Measurements from ENCODE around the gene JAK1. TPM values are rescaled to one million over a fixed set of nuclear protein-coding genes. Genes with fewer than 3 reads are reported as not detected.

JAK1 gene
- total RNA-seq, 2 donors from 2014 or later: 73.2 to 101 TPM

DNA sequence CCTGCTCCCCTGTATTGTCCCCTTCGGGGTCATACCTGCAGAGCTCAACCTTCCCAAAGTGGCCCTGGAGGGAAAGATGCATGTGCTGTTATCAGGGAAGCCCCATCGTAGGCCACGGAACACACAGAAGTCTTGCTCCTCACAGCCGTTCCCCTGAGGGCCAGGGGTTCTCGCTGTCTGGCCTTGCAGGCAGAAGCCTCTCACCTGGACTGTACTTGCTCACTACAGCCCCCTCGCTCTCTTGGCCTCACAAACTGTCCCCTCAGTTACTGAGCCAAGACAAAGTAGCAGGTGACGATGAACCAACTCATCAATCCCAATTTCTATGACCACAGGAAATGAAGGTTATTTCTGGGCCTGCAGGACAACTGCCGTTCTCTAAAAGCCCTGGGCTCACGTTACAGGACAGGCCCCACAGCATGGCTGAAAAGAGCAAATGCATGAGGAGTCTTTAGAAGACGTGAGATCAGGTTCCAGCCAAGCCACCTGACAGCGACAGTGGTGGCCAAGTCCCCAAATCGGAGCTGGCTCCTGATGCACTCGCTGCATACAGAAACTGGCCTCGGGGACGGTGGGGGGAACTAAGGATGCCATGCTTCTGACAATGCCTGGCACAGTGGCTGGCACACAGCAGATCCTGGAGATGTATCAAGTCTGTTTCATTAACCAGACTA lies 126.5 kb downstream of the JAK1 start:
- H3K27ac ChIP-seq: no peak overlapping the region

GRCh38 chr1:64839261-64839660 lies 127.1 kb downstream of the JAK1 start:
- TF ChIP-seq, protein P1, sequence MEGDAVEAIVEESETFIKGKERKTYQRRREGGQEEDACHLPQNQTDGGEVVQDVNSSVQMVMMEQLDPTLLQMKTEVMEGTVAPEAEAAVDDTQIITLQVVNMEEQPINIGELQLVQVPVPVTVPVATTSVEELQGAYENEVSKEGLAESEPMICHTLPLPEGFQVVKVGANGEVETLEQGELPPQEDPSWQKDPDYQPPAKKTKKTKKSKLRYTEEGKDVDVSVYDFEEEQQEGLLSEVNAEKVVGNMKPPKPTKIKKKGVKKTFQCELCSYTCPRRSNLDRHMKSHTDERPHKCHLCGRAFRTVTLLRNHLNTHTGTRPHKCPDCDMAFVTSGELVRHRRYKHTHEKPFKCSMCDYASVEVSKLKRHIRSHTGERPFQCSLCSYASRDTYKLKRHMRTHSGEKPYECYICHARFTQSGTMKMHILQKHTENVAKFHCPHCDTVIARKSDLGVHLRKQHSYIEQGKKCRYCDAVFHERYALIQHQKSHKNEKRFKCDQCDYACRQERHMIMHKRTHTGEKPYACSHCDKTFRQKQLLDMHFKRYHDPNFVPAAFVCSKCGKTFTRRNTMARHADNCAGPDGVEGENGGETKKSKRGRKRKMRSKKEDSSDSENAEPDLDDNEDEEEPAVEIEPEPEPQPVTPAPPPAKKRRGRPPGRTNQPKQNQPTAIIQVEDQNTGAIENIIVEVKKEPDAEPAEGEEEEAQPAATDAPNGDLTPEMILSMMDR (IDR thresholded peaks at IDR 0.05): no peak
- H3K27ac ChIP-seq: no peak overlapping the region
- no peaks in the 10 kb centered on the region for H3K4me1 ChIP-seq
- H3K36me3 ChIP-seq: peaks cover 5% of the 10 kb centered on the region
- H3K27me3 ChIP-seq: no peaks in the 10 kb centered on the region
- no peak overlapping the region for H3K9ac ChIP-seq (ENCODE audit: low read depth in 2 of 2, low read length in 2 of 2)
- H3K4me3 ChIP-seq: no peak overlapping the region
- intact Hi-C loops (cut with DNase I): no loop called here
- H3K9me3 ChIP-seq: no peaks in the 10 kb centered on the region
- DNase-seq: no peak

More for the DNA sequence above, 126.5 kb downstream of the JAK1 start:
- no peak for DNase-seq
- no peak overlapping the region for H3K4me3 ChIP-seq
- no peaks in the 10 kb centered on the region for H3K4me1 ChIP-seq
- no peaks in the 10 kb centered on the region for H3K9me3 ChIP-seq
- peaks cover 5% of the 10 kb centered on the region for H3K36me3 ChIP-seq
- intact Hi-C loops (cut with DNase I): no loop called here
- H3K9ac ChIP-seq (ENCODE audit: low read depth in 2 of 2, low read length in 2 of 2): no peak overlapping the region
- H3K27me3 ChIP-seq: no peaks in the 10 kb centered on the region
- TF ChIP-seq, protein P1 (IDR thresholded peaks at IDR 0.05): no peak

DNA sequence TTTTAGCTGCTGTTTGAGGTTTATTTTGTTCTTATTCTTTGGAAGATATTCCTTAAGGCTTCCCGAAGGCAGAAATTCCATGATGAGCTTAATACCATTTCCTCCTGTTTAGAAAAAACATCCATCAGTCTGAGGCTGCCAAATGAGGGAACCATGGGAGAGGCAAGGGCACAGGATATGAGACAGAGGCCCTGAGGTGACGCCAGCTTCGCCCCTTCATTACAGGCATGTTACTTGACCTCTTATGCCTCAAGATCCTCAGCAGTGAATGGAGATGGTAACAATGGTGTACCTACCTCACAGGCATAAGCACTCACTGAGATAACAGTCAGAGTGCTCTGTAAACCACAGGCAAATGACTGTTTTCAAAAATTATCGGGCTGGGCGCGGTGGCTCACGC lies 127.9 kb downstream of the JAK1 start:
- Histone ChIP-seq H3K9ac (ENCODE audit: low read depth in 2 of 2, low read length in 2 of 2) (no peak overlapping the region), H3K9me3 (no peaks in the 10 kb centered on the region), H3K36me3 (peaks cover 5% of the 10 kb centered on the region), H3K27ac (no peak overlapping the region), H3K4me1 (no peaks in the 10 kb centered on the region), H3K4me3 (no peak overlapping the region), H3K27me3 (no peaks in the 10 kb centered on the region)
- no peak for DNase-seq
- intact Hi-C loops (cut with DNase I): no loop called here
- TF ChIP-seq, protein P1 (IDR thresholded peaks at IDR 0.05): no peak

DNA sequence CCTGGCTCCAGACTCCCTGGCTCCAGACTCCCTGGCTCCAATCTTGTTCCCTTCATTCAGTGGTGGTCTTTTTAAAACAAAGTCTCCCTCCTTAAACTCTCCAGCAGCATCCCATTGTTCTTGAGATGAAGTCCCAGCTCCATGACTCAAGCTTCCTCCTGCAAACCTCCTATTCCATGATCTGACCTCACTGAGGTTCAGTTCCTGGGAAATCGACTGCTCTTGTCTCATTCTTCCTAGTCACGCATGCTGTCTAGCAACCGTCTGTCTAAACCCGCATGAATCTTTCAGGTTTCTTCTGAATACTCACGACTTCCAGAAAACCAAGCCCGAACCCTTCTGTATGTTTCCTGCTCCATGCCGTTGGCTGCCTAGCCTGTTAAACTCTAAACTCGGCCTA lies 129.5 kb downstream of the JAK1 start:
- peaks cover 5% of the 10 kb centered on the region for H3K36me3 ChIP-seq

DNA sequence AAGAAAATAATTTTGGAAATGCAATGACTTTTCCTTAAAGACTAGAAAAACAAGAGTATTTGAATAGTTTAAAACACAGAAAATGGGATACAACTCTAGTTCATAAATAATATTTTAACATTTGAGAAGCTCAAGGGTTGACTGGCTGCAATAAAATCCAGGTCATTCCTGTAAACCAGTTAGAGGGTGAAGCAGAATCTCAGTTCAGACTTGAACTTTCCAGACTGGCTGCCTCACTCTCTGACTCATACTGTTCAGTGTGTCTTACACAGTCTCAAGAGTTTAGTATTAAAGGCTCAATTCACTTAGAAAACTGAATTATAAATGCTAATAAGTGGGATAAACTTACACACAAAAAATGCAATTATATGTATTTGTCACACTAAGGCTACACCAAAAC lies 131.6 kb downstream of the JAK1 start:
- H3K27ac ChIP-seq: no peak overlapping the region
- peaks cover 5% of the 10 kb centered on the region for H3K36me3 ChIP-seq
- no peaks in the 10 kb centered on the region for H3K4me1 ChIP-seq
- intact Hi-C loops (cut with DNase I): no loop called here
- no peak overlapping the region for H3K4me3 ChIP-seq
- no peaks in the 10 kb centered on the region for H3K27me3 ChIP-seq
- no peaks in the 10 kb centered on the region for H3K9me3 ChIP-seq
- DNase-seq: no peak
- H3K9ac ChIP-seq (ENCODE audit: low read depth in 2 of 2, low read length in 2 of 2): no peak overlapping the region
- TF ChIP-seq, protein P1 (IDR thresholded peaks at IDR 0.05): no peak

More for the DNA sequence above, 129.5 kb downstream of the JAK1 start:
- no peak for DNase-seq
- Histone ChIP-seq H3K27me3 (no peaks in the 10 kb centered on the region), H3K27ac (no peak overlapping the region), H3K9ac (ENCODE audit: low read depth in 2 of 2, low read length in 2 of 2) (no peak overlapping the region), H3K9me3 (no peaks in the 10 kb centered on the region), H3K4me1 (no peaks in the 10 kb centered on the region), H3K4me3 (no peak overlapping the region)
- intact Hi-C loops (cut with DNase I): no loop called here
- TF ChIP-seq, protein P1 (IDR thresholded peaks at IDR 0.05): no peak

Data from colonic mucosa (tissue), 4 donors.